Suprapubic skin (tissue), 4 donors: ENCODE data around the gene PCBP3. TPM values are rescaled to one million over a fixed set of nuclear protein-coding genes. Genes with fewer than 3 reads are reported as not detected.

Source experiments
- DNase-seq, 2 donors: peaks; one replicate each; pipeline ENCODE4 v3.0.0-alpha.2; 2019; ENCODE audit warnings: low spot score in 2 of 2
- H3K27ac ChIP-seq: fragments of 200-600 bp; sonication (generic); one replicate; pipeline ENCODE4 v1.5.1; 2019
- H3K27me3 ChIP-seq: fragments of 200-600 bp; sonication (generic); one replicate; pipeline ENCODE4 v1.5.1; 2019
- H3K36me3 ChIP-seq: fragments of 200-600 bp; sonication (generic); one replicate; pipeline ENCODE4 v1.5.1; 2019
- H3K4me1 ChIP-seq: fragments of 200-600 bp; sonication (generic); one replicate; pipeline ENCODE4 v1.5.1; 2019
- H3K4me3 ChIP-seq: fragments of 200-600 bp; sonication (generic); one replicate; pipeline ENCODE4 v1.5.1; 2019; ENCODE audit warnings: mild to moderate bottlenecking
- H3K9me3 ChIP-seq: fragments of 200-600 bp; sonication (generic); one replicate; pipeline ENCODE4 v1.5.1; 2019
- CTCF ChIP-seq, 2 donors: fragments of 200-600 bp in 1 of 2; fragments of 450-650 bp in 1 of 2; sonication (generic) in 1 of 2; IDR thresholded peaks; one replicate each; pipeline ENCODE4 v1.5.1; 2016 to 2019; ENCODE audit warnings: antibody characterized with exemption in 2 of 2, mild to moderate bottlenecking in 1 of 2, moderate library complexity in 1 of 2
- EP300 ChIP-seq: sonication (generic); formaldehyde crosslinking; IDR thresholded peaks from one replicate; pipeline ENCODE4 v1.6.1; 2017; ENCODE audit warnings: antibody characterized with exemption
- POLR2A ChIP-seq, 2 donors: fragments of 450-650 bp; IDR thresholded peaks; one replicate each; pipeline ENCODE4 v1.6.1; 2017; ENCODE audit warnings: antibody characterized with exemption in 2 of 2, mild to moderate bottlenecking in 2 of 2, moderate library complexity in 2 of 2
- POLR2AphosphoS5 ChIP-seq, 3 donors: sonication (generic); formaldehyde crosslinking; IDR thresholded peaks; one replicate each; pipeline ENCODE4 v1.6.1; 2017; ENCODE audit warnings: antibody characterized with exemption in 3 of 3
- WGBS: methylation state at CpG from one replicate; pipeline ENCODE4 v1.1.5; 2018; 5-methylcytosine and 5-hydroxymethylcytosine counted together
- total RNA-seq, 4 donors: library from RNA; depleted of rRNA; stranded (reverse); fragments of >200 nt; gene quantifications; one replicate each; pipeline ENCODE4 v1.1.0, GENCODE V29; 2016

PCBP3 gene
- total RNA-seq, 4 donors from 2014 or later = 0.97 to 7.3 (median 2.7) TPM

GRCh38 chr21:45970674-45971615 lies 327.4 kb downstream of the PCBP3 start:
- peak; percentile 75 to 87 for TF ChIP-seq CTCF (IDR thresholded peaks at IDR 0.05)
- TF ChIP-seq POLR2A (IDR thresholded peaks at IDR 0.05) = no peak
- no peak for TF ChIP-seq POLR2AphosphoS5 (IDR thresholded peaks at IDR 0.05)
- H3K9me3 ChIP-seq = no peaks in the 10 kb centered on the region
- peaks cover 54% of the 10 kb centered on the region for H3K4me1 ChIP-seq
- H3K4me3 ChIP-seq = no peak overlapping the region
- peaks cover 6% of the 10 kb centered on the region for H3K27me3 ChIP-seq
- no peaks in the 10 kb centered on the region for H3K36me3 ChIP-seq
- WGBS = 40% methylated on average over 4 of the region's 25 CpGs
- DNase-seq = peak; percentile 80 to 85
- peak overlapping the region; percentile 93 for H3K27ac ChIP-seq

GRCh38 chr21:45971616-45972352 lies 328.3 kb downstream of the PCBP3 start:
- peak overlapping the region; percentile 49 for H3K4me3 ChIP-seq
- H3K27me3 ChIP-seq = peaks cover 6% of the 10 kb centered on the region
- H3K4me1 ChIP-seq = peaks cover 54% of the 10 kb centered on the region
- H3K9me3 ChIP-seq = no peaks in the 10 kb centered on the region
- H3K27ac ChIP-seq = peak overlapping the region; percentile 93
- TF ChIP-seq POLR2AphosphoS5 (IDR thresholded peaks at IDR 0.05) = peak in 1 of 3 donors; percentile 41
- no peak for TF ChIP-seq EP300
- TF ChIP-seq CTCF (IDR thresholded peaks at IDR 0.05) = no peak
- no peaks in the 10 kb centered on the region for H3K36me3 ChIP-seq
- DNase-seq = peak; percentile 90 to 96
- WGBS = 57% methylated on average over 17 of the region's 20 CpGs

GRCh38 chr21:45972353-45972715 lies 328.8 kb downstream of the PCBP3 start:
- Histone ChIP-seq H3K9me3 (no peaks in the 10 kb centered on the region), H3K4me1 (peaks cover 55% of the 10 kb centered on the region), H3K4me3 (peak overlapping the region; percentile 49), H3K27ac (peak overlapping the region; percentile 93), H3K36me3 (no peaks in the 10 kb centered on the region), H3K27me3 (peaks cover 6% of the 10 kb centered on the region)
- 75% methylated on average over 4 of the region's 19 CpGs for WGBS
- TF ChIP-seq POLR2AphosphoS5 (IDR thresholded peaks at IDR 0.05) (no peak), EP300 (no peak), CTCF (IDR thresholded peaks at IDR 0.05) (no peak), POLR2A (IDR thresholded peaks at IDR 0.05) (no peak)
- DNase-seq = peak; percentile 74 to 82

- Histone ChIP-seq H3K36me3 (no peaks in the 10 kb centered on the region), H3K27ac (peak overlapping the region; percentile 93), H3K4me1 (peaks cover 60% of the 10 kb centered on the region), H3K4me3 (peak overlapping the region; percentile 49), H3K9me3 (no peaks in the 10 kb centered on the region), H3K27me3 (peaks cover 6% of the 10 kb centered on the region)
- no CpG with 5 or more reads among the region's 58 CpGs for WGBS
- TF ChIP-seq POLR2AphosphoS5 (IDR thresholded peaks at IDR 0.05) = no peak
- TF ChIP-seq EP300 = no peak
- no peak for TF ChIP-seq CTCF (IDR thresholded peaks at IDR 0.05)
- DNase-seq = peak; percentile 85 to 91
These were observed 329.4 kb downstream of the PCBP3 start for GRCh38 chr21:45972716-45973474.
